Calu3 (cell line): Measurements from ENCODE around the gene ZNF684. TPM values are rescaled to one million over a fixed set of nuclear protein-coding genes. Genes with fewer than 3 reads are reported as not detected.
"Not testable (repeated sequence)": the region's sequence is repeated elsewhere in the genome, so short reads cannot be mapped to it uniquely, and the experiment has no call there.

Experiments used
- BruUV-seq: library from RNA; stranded (reverse); fragments of 400-500 nt; replicated peaks from 2 replicates; lab custom pipeline; 2021; lab: Mats Ljungman, UMichigan
- CTCF ChIA-PET: fragments of 300-600 bp; sonication (Branson Sonifier 250); formaldehyde crosslinking; loops from one replicate; lab custom pipeline; 2022; ENCODE audit warnings: antibody characterized with exemption; lab: Charles Lee
- DNase-seq: peaks from one replicate; pipeline ENCODE4 v3.0.0; 2022
- H3K27ac Mint-ChIP-seq: one replicate; pipeline ENCODE4 v1.8.0; 2022; ENCODE audit warnings: mixed read lengths; ENCODE audit not compliant: unreplicated experiment
- H3K27me3 Mint-ChIP-seq: one replicate; pipeline ENCODE4 v1.8.0; 2022; ENCODE audit warnings: mixed read lengths; ENCODE audit not compliant: unreplicated experiment
- H3K36me3 Mint-ChIP-seq: one replicate; pipeline ENCODE4 v1.8.0; 2022; ENCODE audit warnings: mild to moderate bottlenecking, moderate library complexity, mixed read lengths; ENCODE audit not compliant: insufficient read depth, unreplicated experiment
- H3K4me1 Mint-ChIP-seq: one replicate; pipeline ENCODE4 v1.8.0; 2022; ENCODE audit warnings: mild to moderate bottlenecking, low read depth, mixed read lengths; ENCODE audit not compliant: unreplicated experiment
- H3K4me3 Mint-ChIP-seq: one replicate; pipeline ENCODE4 v1.8.0; 2022; ENCODE audit warnings: mild to moderate bottlenecking, low read depth, moderate library complexity, mixed read lengths; ENCODE audit not compliant: unreplicated experiment
- H3K9me3 Mint-ChIP-seq: one replicate; pipeline ENCODE4 v1.8.0; 2022; ENCODE audit warnings: low read depth, mixed read lengths; ENCODE audit not compliant: unreplicated experiment
- intact Hi-C: fragments of 100-400 bp; cut with micrococcal nuclease; formaldehyde crosslinking; loops from one replicate; pipeline ENCODE4 v1.10.0; 2022; ENCODE audit not compliant: unreplicated experiment
- total RNA-seq: library from RNA; stranded (reverse); gene quantifications from 2 replicates; pipeline ENCODE4 v1.2.3, GENCODE V29; 2022
- TF ChIP-seq, protein P1 (sequence below): fragments of 200-600 bp; IDR thresholded peaks from one replicate; pipeline ENCODE4 v1.8.0; 2022; ENCODE audit warnings: antibody characterized with exemption; ENCODE audit not compliant: unreplicated experiment

ZNF684 gene
- total RNA-seq, 1 experiment from 2014 or later, result 5.1 TPM

DNA sequence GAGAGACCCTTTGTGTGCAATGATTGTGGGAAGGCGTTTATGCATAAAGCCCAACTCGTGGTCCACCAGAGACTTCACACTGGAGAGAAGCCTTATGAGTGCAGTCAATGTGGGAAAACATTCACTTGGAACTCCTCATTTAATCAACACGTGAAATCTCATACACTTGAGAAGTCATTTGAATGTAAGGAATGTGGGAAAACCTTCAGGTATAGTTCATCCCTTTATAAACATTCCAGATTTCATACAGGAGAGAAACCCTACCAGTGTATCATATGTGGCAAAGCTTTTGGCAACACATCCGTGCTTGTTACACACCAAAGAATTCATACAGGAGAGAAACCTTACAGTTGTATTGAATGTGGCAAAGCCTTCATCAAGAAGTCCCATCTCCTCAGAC is 15.5 kb downstream of the ZNF684 start:
- TF ChIP-seq, protein P1, sequence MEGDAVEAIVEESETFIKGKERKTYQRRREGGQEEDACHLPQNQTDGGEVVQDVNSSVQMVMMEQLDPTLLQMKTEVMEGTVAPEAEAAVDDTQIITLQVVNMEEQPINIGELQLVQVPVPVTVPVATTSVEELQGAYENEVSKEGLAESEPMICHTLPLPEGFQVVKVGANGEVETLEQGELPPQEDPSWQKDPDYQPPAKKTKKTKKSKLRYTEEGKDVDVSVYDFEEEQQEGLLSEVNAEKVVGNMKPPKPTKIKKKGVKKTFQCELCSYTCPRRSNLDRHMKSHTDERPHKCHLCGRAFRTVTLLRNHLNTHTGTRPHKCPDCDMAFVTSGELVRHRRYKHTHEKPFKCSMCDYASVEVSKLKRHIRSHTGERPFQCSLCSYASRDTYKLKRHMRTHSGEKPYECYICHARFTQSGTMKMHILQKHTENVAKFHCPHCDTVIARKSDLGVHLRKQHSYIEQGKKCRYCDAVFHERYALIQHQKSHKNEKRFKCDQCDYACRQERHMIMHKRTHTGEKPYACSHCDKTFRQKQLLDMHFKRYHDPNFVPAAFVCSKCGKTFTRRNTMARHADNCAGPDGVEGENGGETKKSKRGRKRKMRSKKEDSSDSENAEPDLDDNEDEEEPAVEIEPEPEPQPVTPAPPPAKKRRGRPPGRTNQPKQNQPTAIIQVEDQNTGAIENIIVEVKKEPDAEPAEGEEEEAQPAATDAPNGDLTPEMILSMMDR, result no peak
- Mint-ChIP-seq H3K27ac (no peak overlapping the region), H3K9me3 (peaks cover 12% of the 10 kb centered on the region), H3K4me1 (no peaks in the 10 kb centered on the region), H3K27me3 (no peaks in the 10 kb centered on the region), H3K4me3 (no peak overlapping the region), H3K36me3 (peaks cover 9% of the 10 kb centered on the region)
- CTCF ChIA-PET, result no interaction called here
- no peak for DNase-seq
- intact Hi-C loops, result no loop called here
- BruUV-seq, result no TSS peak

DNA sequence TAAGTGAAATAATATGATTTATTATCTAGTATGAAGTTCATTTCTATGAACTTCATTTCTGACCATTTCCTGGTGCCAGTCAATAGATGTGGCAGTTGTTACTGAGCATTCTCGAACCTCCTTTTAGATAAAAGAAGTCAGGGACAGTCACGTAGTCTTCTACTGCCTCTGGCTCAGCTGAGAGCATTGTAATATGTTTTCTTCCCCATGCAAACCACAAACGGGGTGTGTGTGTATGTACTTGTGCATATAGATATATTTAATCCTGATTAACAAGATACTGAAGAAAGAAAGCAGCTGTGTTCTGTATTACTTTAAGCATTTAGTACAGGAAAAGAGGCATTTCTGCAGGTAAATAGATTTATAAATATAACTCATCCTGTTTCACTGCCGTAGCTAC is 21.6 kb downstream of the ZNF684 start:
- peaks cover 4% of the 10 kb centered on the region for H3K36me3 Mint-ChIP-seq
- no peaks in the 10 kb centered on the region for H3K27me3 Mint-ChIP-seq
- TF ChIP-seq, protein P1, result no peak
- no peak overlapping the region for H3K27ac Mint-ChIP-seq
- DNase-seq, result no peak
- no peaks in the 10 kb centered on the region for H3K4me1 Mint-ChIP-seq
- BruUV-seq, result no TSS peak
- no peak overlapping the region for H3K4me3 Mint-ChIP-seq
- CTCF ChIA-PET, result no interaction called here
- intact Hi-C loops, result no loop called here
- no peaks in the 10 kb centered on the region for H3K9me3 Mint-ChIP-seq

DNA sequence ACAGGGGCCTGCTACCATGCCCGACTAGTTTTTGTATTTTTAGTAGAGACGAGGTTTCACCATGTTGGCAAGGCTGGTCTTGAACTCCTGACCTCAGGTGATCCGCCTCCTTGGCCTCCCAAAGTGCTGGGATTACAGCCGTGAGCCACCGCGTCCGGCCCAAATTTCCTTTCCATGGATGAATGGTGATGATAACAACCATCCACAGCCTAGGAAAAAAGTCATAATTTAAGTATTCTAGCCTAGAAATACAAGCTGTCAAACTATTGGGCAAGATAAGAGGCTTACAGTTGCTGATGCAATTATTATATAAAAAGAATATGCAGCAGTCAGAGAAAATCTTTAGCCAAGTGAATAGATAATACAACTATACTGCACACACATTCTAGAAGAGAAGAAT is 23.4 kb downstream of the ZNF684 start:
- intact Hi-C loops, H3K4me1 Mint-ChIP-seq: not testable (repeated sequence)

DNA sequence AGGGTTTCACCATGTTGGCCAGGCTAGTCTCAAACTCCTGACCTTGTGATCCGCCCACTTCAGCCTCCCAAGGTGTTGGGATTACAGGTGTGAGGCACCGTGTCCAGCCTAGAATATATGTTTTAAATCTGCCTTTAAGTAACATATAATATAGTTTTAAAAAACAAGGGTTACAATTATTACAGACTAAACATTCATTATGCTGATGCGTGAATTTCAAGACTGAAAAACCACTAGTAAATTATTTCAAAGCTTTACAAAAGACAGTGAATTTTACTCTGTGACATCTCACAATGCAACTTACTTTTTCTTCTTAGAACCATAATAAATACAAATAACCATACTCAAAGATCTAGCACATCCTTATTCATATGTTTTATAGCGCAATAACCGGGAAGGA is 24.7 kb downstream of the ZNF684 start:
- TF ChIP-seq, protein P1, result no peak
- Mint-ChIP-seq H3K9me3 (peaks cover 3% of the 10 kb centered on the region), H3K36me3 (no peaks in the 10 kb centered on the region), H3K27ac (no peak overlapping the region), H3K4me3 (no peak overlapping the region), H3K4me1 (no peaks in the 10 kb centered on the region), H3K27me3 (no peaks in the 10 kb centered on the region)
- no TSS peak for BruUV-seq
- CTCF ChIA-PET, result no interaction called here
- no peak for DNase-seq
- intact Hi-C loops, result no loop called here

More for the DNA sequence above, 23.4 kb downstream of the ZNF684 start:
- not testable (repeated sequence) for H3K9me3 Mint-ChIP-seq, DNase-seq, BruUV-seq, H3K4me3 Mint-ChIP-seq, H3K36me3 Mint-ChIP-seq, H3K27me3 Mint-ChIP-seq, H3K27ac Mint-ChIP-seq
- CTCF ChIA-PET, result interaction anchor here (0.7 kb wide), 1 partner anchor 216 kb away, joined by 6 read pairs; no protein-coding TSS in a partner anchor

DNA sequence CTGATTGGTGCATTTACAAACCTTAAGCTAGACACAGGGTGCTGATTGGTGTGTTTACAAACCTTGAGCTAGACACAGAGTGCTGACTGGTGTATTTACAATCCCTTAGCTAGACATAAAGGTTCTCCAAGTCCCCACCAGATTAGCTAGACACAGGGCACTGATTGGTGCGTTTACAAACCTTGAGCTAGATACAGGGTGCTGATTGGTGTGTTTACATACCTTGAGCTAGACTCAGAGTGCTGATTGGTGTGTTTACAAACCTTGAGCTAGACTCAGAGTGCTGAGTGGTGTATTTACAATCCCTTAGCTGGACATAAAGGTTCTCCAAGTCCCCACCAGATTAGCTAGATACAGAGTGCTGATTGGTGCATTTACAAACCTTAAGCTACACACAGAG is 26.8 kb downstream of the ZNF684 start:
- H3K27ac Mint-ChIP-seq, H3K36me3 Mint-ChIP-seq, H3K4me1 Mint-ChIP-seq, intact Hi-C loops, DNase-seq, BruUV-seq, H3K9me3 Mint-ChIP-seq, H3K4me3 Mint-ChIP-seq, H3K27me3 Mint-ChIP-seq: not testable (repeated sequence)
- CTCF ChIA-PET, result interaction anchor here (0.6 kb wide), 1 partner anchor 682 kb away, joined by 3 read pairs; no protein-coding TSS in a partner anchor
